GM13976 (cell line): Measurements from ENCODE around the gene DAGLB.

Experiments used
- DNase-seq: peaks from one replicate; pipeline ENCODE4 v3.0.0; 2012; ENCODE audit warnings: low spot score
- in situ Hi-C: fragments of 300-500 bp; cut with MboI; formaldehyde crosslinking; loops from one replicate; pipeline ENCODE4 v1.12.0; 2022; ENCODE audit warnings: low sequenced_read_pairs, mixed read lengths, inconsistent platforms; ENCODE audit not compliant: unreplicated experiment
- TF ChIP-seq, protein P1 (sequence below): IDR thresholded peaks from 2 replicates; pipeline ENCODE4 v1.5.1; 2012; ENCODE audit warnings: borderline replicate concordance, mild to moderate bottlenecking; ENCODE audit not compliant: insufficient read depth; ENCODE audit errors: extremely low read depth, missing control alignments, control extremely low read depth

The DAGLB gene

DNA sequence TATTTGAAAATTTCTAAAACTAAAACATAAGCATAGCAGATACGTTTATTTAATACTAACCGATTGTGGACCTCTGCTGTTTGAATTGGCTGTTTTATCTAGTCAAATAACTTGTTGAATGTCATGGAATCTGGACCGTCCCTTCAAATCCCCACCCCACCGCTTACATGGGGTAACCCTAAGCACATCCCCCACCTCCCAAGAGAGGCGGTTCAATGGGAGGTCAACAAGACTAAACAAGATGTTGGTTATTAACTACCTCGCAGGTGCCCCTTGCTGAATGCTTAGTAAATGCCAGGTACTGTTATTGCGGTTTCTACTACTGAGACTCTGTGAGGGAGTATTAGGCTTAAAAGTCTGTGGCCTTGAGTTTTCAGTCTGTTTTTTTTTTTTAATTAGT is 70.9 kb downstream of the DAGLB start:
- in situ Hi-C loops: no loop called here
- TF ChIP-seq, protein P1, sequence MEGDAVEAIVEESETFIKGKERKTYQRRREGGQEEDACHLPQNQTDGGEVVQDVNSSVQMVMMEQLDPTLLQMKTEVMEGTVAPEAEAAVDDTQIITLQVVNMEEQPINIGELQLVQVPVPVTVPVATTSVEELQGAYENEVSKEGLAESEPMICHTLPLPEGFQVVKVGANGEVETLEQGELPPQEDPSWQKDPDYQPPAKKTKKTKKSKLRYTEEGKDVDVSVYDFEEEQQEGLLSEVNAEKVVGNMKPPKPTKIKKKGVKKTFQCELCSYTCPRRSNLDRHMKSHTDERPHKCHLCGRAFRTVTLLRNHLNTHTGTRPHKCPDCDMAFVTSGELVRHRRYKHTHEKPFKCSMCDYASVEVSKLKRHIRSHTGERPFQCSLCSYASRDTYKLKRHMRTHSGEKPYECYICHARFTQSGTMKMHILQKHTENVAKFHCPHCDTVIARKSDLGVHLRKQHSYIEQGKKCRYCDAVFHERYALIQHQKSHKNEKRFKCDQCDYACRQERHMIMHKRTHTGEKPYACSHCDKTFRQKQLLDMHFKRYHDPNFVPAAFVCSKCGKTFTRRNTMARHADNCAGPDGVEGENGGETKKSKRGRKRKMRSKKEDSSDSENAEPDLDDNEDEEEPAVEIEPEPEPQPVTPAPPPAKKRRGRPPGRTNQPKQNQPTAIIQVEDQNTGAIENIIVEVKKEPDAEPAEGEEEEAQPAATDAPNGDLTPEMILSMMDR: no peak
- no peak for DNase-seq

DNA sequence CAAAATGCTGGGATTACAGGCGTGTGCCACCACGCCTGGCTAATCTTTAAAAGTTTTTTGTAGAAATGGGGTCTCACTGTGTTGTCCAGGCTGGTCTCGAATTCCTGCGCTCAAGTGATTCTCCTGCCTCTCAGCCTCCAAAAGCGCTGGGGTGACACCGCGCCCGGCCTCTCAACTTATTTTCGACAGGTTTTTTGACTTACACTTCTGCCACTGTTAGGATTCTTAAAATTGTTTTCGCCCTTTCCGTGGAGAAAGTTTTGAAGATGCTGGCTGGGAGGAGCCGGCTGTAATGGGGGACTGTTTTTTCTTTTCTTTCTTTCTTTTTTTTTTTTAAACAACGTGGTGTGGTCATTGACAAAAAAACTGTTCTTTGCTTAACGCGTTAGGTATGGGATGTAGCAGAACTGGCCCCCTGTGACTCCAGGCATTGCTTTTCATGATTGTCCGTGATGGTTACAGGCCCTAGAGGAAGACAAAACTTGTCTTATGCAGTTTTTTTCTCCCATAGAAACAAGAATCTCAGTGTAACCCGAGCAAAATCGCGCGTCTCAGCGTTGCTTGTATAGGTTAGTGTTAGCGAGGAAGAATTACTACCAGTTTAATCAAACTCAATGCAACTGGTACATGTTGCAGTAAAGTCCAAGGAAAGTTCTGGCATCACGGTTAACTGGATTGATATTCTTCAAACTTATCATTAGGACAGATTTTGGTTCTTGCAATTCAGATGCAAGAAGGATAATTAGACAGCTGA is 72.2 kb downstream of the DAGLB start:
- no peak for DNase-seq
- in situ Hi-C loops: no loop called here
- TF ChIP-seq, protein P1: no peak

DNA sequence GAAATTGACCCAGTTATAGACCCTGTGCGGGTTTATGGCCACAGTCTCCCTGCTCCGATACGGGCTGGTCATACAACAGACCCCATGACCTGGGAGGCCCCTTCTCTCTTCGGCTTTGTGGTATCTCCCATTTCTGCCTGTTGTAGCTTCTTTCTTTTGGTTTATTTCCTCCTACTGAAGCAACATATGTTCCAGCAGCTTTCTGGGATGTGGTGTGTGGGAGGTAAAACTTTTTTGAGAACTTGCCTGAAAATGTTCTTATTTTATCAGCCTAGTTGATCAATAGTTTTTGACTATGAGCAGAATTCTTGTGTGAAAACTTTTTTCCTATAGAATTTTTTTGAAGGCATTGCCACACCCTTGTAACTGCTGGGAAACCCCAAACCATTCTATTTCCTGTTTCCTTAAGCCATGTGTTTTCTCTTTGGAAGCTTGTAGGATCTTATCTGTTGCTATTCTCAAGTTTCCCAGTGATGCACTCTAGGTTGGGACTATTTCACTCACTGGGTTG is 80.0 kb downstream of the DAGLB start:
- TF ChIP-seq, protein P1: no peak
- DNase-seq: no peak
- in situ Hi-C loops: no loop called here

DNA sequence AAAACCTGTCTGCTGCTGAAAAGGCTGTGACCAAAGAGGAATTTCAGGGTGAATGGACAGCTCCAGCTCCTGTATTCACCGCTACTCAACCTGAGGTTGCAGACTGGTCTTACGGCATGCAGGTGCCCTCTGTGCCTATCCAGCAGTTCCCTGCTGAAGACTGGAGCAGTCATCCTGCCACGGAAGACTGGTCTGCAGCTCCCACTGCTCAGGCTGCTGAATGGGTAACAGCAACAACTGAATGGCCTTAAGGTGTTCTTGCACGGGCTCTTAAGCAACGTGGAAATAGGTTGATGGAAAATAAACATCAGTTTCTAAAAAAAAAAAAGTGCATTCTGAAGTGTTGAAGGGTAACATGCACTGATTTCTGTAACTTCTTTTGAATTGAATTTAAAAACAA is 82.3 kb downstream of the DAGLB start:
- in situ Hi-C loops: no loop called here
- no peak for DNase-seq
- TF ChIP-seq, protein P1: no peak

DNA sequence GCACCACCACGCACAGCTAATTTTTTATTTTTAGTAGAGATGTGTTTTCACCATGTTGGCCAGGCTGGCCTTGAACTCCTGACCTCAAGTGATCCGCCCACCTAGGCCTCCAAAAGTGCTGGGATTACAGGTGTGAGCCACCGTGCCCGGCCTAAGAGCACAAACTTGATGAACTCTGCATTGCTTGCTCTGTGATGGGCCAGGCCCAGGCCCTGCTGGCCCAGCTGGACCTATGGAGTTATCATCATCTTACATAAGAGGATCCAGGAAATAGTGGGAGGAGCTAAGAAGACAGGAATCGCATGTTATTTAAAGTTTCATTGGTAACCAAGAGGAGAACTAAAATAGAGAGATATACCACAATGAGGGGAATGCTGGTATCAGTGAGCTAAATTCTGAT is 86.9 kb downstream of the DAGLB start:
- no peak for DNase-seq
- in situ Hi-C loops: no loop called here
- TF ChIP-seq, protein P1: no peak

DNA sequence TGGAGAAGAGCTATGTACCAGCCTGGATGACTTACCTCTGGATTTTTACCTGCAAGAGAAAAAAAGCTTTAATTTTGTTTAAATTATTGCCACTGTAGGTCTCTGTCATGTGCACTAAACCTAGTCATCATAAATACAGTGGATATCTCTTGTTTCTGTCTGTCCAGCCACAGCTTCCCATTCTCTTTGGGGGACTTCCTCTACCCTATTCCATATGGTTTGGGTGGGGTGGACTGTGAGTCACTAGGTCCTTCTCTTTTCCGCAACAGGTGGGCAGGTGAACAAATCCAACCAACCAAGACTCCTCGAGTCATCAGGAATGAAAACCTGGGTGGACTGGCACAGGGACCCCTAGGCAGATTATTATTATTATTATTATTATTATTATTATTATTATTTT is 88.0 kb downstream of the DAGLB start:
- in situ Hi-C loops: no loop called here
- TF ChIP-seq, protein P1: no peak
- no peak for DNase-seq
